Activated CD8-positive, alpha-beta memory T cell treated with anti-CD3 and anti-CD28 coated beads, Interleukin-2, amount 50 U/mL, for 24 hours (primary cell): ENCODE results near the gene PRADC1.
"Not testable (repeated sequence)": the region's sequence is repeated elsewhere in the genome, so short reads cannot be mapped to it uniquely, and the experiment has no call there.

Experiments used
- DNase-seq: peaks from one replicate; pipeline ENCODE4 v3.0.0-alpha.2; 2020; ENCODE audit errors: extremely low read depth

The PRADC1 gene

DNA sequence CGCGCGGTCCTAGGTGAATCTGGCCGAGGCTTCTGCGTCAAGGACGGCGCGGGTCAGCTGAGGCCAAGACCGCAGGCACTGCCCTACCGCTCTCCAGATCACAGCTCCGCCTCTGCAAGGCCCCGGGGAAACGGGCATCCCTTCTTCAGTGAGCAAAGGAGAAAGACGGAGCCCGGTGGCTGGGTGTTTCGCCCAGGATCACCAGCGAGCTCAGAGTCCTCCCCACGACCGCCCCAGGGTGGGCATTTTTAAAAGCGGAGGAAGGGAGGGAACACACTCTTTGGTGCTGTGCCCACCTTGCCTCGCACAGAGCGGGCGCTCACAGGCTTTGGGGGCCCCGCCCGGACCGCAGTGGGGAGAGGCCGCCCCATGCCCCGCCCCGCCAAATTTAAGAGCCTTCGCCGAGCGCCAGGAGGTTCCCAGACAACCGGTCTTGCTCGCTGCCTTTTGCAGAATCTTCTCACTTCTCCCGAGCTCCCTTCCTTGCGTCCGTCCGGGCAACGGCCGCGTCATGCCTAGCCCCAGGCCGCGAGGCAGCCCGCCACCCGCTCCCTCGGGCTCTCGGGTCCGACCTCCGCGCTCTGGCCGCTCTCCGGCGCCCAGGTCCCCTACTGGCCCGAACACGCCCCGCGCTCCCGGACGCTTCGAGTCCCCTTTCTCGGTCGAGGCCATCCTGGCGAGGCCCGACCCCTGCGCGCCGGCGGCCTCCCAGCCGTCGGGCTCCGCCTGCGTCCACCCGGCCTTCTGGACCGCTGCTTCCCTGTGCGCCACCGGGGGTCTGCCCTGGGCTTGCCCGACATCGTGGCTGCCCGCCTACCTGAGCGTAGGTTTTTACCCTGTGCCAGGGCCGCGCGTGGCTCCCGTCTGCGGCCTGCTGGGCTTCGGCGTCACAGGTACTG is 30.6 kb downstream of the PRADC1 start, which contains the start of gene NOTO:
Gene NOTO, plus strand, starts transcription at position 419 of the 899 bp plus-strand sequence. Its CDS starts 93 bp downstream, at position 512.
- no peak for DNase-seq

DNA sequence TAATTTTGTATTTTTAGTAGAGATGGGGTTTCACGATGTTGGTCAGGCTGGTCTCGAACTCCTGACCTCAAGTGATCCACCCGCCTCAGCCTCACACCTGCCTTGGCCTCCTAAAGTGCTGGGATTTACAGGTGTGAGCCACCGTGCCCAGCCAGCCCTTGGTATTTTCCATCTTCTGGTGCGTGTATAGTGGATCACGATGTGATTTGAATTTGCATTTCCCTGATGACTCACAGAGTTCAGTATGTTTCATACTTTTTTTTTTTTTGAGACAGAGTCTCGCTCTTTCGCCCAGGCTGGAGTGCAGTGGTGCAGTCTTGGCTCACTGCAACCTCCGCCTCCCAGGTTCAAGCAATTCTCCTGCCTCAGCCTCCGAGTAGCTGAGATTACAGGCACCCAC is 32.8 kb downstream of the PRADC1 start:
- DNase-seq = not testable (repeated sequence)

DNA sequence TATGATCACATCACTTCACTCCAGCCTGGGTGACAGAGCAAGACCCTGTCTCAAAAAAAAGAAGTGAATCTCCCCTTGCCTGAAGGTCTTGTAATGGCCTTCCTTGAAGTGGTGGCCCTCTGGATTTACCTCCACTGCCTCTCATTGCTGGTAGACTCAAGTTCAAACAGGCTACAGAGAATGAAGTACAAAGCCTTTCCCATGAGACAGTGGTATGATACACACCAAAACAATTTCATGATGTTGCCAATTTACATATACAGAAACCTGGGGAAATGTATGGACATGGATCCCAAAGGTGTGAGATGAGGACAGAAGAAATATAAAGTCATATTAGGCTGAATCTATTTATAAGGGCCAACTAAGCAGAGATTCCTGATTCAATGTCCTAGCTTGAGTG is 35.5 kb downstream of the PRADC1 start:
- no peak for DNase-seq

DNA sequence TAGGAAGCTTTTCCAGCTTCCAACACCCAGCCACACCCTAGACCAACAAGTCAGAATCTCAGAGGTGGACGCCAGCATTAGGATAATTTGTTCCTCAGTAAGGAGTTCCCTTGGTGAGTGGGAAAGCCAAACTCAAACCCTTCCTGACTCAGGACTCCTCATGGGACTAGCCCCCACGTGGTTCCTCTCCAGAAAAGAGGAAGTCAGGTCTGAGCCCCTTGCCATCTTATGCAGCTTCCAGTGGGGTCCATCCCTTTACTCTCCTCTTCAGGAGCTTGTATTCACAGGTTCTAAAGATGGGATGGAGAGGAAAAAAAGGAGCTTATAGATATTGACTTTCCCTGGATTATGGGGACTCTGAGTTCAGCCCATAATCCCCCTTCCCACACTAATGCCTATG is 45.5 kb downstream of the PRADC1 start:
- DNase-seq = no peak

DNA sequence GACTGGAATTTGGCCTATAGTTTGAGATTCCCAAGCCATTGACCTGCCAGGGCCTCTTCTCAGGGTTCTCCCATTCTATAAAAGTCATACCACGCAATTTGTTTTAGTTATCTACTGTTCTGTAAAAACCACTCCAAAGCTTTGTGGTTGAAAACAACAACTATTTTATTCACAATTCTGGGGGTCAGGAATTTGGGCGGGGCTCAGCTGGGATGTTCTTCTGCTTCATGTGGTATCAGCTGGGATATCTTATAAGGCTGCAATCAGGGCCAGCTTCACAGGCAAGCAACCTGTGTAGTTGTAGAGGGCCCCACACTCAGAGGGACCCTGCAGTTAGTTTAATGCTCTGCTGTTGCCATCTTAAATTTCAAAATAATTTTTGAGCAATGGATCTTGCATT is 47.1 kb downstream of the PRADC1 start:
- no peak for DNase-seq
